Keratinocyte (primary cell): ENCODE measurements around the gene RANBP3L.

Experiments
- EZH2 ChIP-seq: IDR thresholded peaks from one replicate; pipeline ENCODE4 v1.6.1; 2012; ENCODE audit warnings: inconsistent platforms, mild to moderate bottlenecking, low read length, moderate library complexity
- TF ChIP-seq, protein P1 (sequence below), 3 experiments: IDR thresholded peaks in 1 of 3; conservative IDR thresholded peaks in 1 of 3; optimal IDR thresholded peaks in 1 of 3; 2 replicates in 2 of 3; 3 replicates in 1 of 3; pipeline versions ENCODE3 to v1.5.1; 2011; ENCODE audit warnings: low read length in 3 of 3, mild to moderate bottlenecking in 3 of 3, moderate library complexity in 2 of 3, control low read depth in 1 of 3, inconsistent platforms in 1 of 3; ENCODE audit not compliant: insufficient read depth in 2 of 3; ENCODE audit errors: extremely low read depth in 1 of 3

DNA sequence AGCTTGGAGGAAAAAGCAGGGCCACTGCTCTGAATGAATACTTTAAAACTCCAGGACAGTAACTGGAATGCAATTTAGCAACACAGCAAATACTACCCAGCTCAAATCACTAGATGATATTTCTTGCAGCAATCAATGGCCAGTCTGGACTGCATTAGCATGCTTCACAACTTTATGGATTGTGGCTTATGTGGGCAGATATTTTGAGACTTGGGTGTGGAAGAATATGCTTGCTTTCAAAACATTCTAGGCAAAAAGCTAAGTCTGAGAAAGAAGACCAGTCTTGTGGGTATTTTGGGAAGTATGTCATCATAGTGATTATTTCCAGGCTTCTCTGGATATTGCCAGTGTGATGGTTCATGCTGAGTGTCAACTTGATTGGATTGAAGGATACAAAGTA is 3.1 kb downstream of the RANBP3L start:
- TF ChIP-seq, protein P1, sequence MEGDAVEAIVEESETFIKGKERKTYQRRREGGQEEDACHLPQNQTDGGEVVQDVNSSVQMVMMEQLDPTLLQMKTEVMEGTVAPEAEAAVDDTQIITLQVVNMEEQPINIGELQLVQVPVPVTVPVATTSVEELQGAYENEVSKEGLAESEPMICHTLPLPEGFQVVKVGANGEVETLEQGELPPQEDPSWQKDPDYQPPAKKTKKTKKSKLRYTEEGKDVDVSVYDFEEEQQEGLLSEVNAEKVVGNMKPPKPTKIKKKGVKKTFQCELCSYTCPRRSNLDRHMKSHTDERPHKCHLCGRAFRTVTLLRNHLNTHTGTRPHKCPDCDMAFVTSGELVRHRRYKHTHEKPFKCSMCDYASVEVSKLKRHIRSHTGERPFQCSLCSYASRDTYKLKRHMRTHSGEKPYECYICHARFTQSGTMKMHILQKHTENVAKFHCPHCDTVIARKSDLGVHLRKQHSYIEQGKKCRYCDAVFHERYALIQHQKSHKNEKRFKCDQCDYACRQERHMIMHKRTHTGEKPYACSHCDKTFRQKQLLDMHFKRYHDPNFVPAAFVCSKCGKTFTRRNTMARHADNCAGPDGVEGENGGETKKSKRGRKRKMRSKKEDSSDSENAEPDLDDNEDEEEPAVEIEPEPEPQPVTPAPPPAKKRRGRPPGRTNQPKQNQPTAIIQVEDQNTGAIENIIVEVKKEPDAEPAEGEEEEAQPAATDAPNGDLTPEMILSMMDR (optimal IDR thresholded peaks at IDR 0.05 in 1 of 3, IDR thresholded peaks at IDR 0.05 in 1 of 3, conservative IDR thresholded peaks at IDR 0.05 in 1 of 3; ENCODE audit: extremely low read depth in 1 of 3, insufficient read depth in 2 of 3, low read length in 3 of 3), result no peak
- TF ChIP-seq EZH2, result no peak
